Measurements from ENCODE around the gene NAB2.

Gene NAB2

DNA sequence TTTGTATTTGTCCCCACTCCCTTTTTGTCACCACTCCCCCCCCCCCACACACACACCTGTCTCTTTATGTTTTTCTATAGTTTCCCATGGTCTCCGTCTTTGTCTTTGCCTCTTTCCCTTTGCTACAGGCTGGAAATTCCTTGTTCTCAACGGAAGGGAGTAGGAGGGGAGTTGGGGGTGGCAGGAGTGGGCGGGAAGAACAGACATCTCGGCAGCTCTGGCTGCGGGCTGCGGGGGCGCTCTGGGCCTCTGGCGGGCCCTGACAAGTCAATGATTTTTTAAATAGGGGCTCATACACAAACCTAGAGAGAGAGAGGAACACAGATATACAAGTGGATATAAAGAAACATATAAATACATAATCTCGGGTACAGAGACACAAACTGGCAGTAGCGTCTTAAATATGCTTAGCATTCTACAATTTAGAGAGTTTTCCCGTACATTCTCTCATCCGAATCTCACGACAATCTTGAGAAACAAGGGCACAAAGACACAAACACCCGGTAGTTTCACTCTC lies 2.4 kb upstream of the NAB2 start:
- peak; percentile 76 for DNase-seq (ENCODE audit: low read depth)
- TF ChIP-seq, protein P1, sequence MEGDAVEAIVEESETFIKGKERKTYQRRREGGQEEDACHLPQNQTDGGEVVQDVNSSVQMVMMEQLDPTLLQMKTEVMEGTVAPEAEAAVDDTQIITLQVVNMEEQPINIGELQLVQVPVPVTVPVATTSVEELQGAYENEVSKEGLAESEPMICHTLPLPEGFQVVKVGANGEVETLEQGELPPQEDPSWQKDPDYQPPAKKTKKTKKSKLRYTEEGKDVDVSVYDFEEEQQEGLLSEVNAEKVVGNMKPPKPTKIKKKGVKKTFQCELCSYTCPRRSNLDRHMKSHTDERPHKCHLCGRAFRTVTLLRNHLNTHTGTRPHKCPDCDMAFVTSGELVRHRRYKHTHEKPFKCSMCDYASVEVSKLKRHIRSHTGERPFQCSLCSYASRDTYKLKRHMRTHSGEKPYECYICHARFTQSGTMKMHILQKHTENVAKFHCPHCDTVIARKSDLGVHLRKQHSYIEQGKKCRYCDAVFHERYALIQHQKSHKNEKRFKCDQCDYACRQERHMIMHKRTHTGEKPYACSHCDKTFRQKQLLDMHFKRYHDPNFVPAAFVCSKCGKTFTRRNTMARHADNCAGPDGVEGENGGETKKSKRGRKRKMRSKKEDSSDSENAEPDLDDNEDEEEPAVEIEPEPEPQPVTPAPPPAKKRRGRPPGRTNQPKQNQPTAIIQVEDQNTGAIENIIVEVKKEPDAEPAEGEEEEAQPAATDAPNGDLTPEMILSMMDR (IDR thresholded peaks at IDR 0.05; ENCODE audit: insufficient read depth, low read depth, low read length, missing control alignments) = peak; percentile 32
- peak overlapping the region; percentile 99 for H3K4me3 ChIP-seq (ENCODE audit: low read depth, low read length)

DNA sequence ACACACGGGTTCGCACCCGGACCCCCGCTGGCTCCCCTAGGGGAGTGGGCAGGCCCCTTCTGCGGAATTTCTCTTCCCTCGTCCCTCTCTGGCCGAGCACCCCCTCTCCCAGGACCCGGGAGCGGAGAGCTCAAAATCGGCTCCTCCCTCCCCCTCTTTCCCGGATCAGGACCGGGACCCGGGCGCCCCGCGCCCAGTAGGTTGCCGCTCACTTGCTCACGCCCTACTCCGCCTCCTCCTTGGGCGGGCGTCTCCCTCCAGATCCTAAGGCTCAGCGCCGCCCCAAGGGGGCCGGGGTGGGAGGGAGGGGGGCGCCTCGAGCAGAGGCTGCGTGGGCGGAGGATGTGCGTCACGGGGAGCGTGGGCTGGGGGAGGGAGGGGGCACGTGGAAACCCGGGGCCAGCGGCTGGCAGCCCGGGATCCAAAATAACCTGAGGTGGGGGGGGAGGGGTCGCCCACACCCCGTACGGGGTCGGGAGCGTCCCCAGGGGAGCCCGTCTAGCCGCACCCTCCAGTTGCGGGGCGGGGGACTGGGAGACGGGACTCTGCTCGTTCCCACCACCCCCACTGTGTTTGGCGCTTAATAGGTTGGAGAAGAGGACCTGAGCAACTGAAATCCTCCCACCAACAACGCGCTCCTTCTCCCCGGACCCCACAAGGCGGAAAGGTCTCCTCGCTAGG lies 1.8 kb upstream of the NAB2 start:
- H3K4me3 ChIP-seq (ENCODE audit: low read depth, low read length) = peak overlapping the region; percentile 99
- TF ChIP-seq, protein P1 (IDR thresholded peaks at IDR 0.05; ENCODE audit: insufficient read depth, low read depth, low read length, missing control alignments) = no peak
- peak; percentile 92 for DNase-seq (ENCODE audit: low read depth)

DNA sequence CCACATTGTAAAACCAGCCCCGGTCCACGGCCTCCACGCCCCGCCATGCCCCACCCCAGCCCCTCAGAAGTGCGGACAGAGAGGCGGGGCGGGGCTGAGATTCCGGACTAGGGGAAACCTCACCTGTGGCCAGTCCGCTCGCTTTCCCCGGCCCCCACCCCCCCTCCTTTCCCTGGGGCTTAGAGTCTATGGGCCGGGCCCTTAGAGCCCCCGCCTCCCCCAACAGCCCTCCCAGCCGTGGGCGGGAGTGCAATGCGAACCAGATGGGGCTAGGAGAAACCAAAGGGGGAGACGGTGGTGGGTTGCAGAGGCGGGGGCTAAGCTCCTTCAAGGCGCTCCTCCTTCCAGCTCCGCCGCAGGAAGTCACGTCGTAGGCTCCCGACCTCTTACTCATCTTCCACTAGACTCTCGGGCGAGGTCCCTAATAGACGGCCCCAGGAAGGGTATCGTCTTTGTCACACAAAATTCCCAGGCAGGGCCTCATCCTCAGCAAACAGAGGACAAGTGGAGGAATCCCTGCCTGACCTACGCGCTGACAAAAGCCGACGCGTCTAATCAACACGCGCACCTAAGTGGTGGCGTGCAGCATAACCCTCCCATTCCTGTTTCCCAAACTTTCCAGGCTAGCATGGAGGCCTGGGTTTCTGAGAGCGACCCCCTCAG lies 1.1 kb upstream of the NAB2 start:
- TF ChIP-seq, protein P1 (IDR thresholded peaks at IDR 0.05; ENCODE audit: insufficient read depth, low read depth, low read length, missing control alignments) = no peak

DNA sequence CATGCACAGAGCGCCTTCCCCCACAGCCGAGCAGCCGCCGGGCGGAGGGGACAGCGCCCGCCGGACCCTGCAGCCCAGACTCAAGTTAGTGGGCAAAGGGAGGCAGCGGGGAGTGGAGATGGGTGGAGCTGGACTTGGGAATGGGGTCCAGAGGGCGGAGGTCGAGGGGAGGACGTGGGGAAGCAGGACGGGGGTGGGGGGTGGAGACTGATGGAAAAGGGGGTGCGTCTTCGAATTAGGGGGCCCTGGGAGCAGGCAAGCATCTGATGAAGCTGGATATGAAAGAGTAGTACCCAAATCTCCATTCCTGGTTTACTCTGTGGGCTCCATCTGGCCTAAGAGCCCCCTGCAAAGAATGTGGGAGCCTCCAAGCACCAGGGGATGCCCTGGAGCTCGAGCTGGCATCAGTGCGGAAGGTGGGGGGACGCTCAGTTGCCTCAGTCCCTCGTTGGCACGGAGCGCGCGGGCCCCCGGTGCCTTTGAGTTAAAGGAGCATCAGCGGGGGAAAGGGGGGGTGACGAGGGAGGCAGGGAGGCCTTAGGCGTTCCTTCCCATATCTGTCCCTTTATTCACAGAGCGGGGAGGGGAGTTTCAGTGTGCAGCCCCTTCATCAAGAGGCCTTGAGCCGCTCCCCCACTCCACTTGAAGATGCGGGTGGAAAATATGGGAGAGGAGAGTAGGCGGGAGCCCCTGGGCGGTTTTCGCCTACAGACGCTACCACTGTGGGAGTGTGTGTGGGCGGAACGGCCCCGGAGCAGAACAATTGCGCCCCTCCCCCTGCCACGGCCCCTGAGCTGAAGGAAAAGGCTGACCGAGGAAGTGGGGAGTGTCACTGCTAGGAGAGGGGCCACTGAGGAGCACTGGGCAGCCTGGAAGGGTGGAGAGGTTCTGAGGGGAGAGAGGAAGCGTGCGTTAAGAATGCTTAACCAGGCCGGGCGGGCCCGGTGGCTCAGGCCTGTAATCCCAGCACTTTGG lies 644 bp downstream of the NAB2 start:
- peak; percentile 54 for DNase-seq (ENCODE audit: low read depth)
- TF ChIP-seq, protein P1 (IDR thresholded peaks at IDR 0.05; ENCODE audit: insufficient read depth, low read depth, low read length, missing control alignments) = no peak
- H3K4me3 ChIP-seq (ENCODE audit: low read depth, low read length) = peak overlapping the region; percentile 91

More for the DNA sequence above, 1.1 kb upstream of the NAB2 start:
- peak overlapping the region; percentile 99 for H3K4me3 ChIP-seq (ENCODE audit: low read depth, low read length)
- peak; percentile 93 for DNase-seq (ENCODE audit: low read depth)

DNA sequence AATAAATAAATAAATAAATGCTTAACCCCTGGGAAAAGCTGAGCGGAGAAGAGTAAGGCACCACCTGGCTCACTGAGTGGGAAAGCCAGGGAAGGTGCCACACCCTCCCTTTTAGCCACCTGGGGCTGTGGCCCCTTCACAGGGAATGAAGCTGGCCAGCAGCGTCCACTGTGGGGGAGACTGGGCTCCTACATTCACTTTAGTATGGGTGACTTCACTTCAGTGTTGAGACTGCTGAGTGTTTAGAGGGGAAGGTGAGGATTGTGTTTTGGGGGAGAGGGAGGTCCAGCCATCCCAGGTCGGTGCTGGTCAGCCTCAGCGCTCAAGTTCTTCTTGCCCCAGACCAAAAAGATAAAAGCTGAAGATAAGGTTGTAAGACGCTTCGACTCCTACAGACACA lies 1.6 kb downstream of the NAB2 start:
- no peak for DNase-seq (ENCODE audit: low read depth)
- TF ChIP-seq, protein P1 (IDR thresholded peaks at IDR 0.05; ENCODE audit: insufficient read depth, low read depth, low read length, missing control alignments) = no peak
- H3K4me3 ChIP-seq (ENCODE audit: low read depth, low read length) = peak overlapping the region; percentile 91

DNA sequence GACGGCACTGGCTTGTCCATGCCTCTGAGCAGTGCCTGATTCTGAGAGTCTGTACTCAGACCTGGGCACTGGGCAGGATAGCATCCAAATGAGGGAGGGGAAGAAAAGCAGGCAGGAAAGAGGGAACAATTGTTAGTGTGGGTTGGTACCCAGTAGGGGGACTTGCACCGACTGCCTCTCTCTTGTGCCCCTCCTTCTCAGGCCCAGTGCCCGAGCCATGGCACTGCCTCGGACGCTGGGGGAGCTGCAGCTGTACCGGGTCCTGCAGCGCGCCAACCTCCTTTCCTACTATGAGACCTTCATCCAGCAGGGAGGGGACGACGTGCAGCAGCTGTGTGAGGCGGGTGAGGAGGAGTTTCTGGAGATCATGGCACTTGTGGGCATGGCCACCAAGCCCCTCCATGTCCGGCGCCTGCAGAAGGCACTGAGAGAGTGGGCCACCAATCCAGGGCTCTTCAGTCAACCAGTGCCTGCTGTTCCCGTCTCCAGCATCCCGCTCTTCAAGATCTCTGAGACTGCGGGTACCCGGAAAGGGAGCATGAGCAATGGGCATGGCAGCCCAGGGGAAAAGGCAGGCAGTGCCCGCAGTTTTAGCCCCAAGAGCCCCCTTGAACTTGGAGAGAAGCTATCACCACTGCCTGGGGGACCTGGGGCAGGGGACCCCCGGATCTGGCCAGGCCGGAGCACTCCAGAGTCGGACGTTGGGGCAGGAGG lies 2.2 kb downstream of the NAB2 start:
- DNase-seq (ENCODE audit: low read depth) = no peak
- TF ChIP-seq, protein P1 (IDR thresholded peaks at IDR 0.05; ENCODE audit: insufficient read depth, low read depth, low read length, missing control alignments) = no peak
- H3K4me3 ChIP-seq (ENCODE audit: low read depth, low read length) = peak overlapping the region; percentile 91; the same call in 1 of the 2 replicates

Data from GM12865 (cell line).